ENCODE measurements around the gene STAU1.
A peak's percentile ranks its signal among the peaks of the same experiment; 100 is the strongest.
"Not testable (repeated sequence)": the region's sequence is repeated elsewhere in the genome, so short reads cannot be mapped to it uniquely, and the experiment has no call there.

The STAU1 gene

GRCh38 chr20:49203011-49203410 lies 14.9 kb upstream of the STAU1 start:
- no peak for DNase-seq

GRCh38 chr20:49199729-49200293 lies 11.7 kb upstream of the STAU1 start:
- no peak for DNase-seq

GRCh38 chr20:49192944-49193518 lies 4.9 kb upstream of the STAU1 start:
- DNase-seq = not testable (repeated sequence)

- DNase-seq = no peak
These were observed 744 bp downstream of the STAU1 start for GRCh38 chr20:49187330-49187850.

- DNase-seq = peak; percentile 47
These were observed 1.4 kb downstream of the STAU1 start for GRCh38 chr20:49186535-49187329.

- no peak for DNase-seq
These were observed 2.9 kb downstream of the STAU1 start for GRCh38 chr20:49185071-49185761.

- DNase-seq = no peak
These were observed 3.5 kb downstream of the STAU1 start for GRCh38 chr20:49184691-49185070.

GRCh38 chr20:49184084-49184501 lies 4.0 kb downstream of the STAU1 start:
- DNase-seq = not testable (repeated sequence)

GRCh38 chr20:49183444-49183843 lies 4.7 kb downstream of the STAU1 start:
- no peak for DNase-seq

- no peak for DNase-seq
These were observed 6.8 kb downstream of the STAU1 start for GRCh38 chr20:49181265-49181877.

- DNase-seq = no peak
These were observed 8.5 kb downstream of the STAU1 start for GRCh38 chr20:49179368-49180277.

GRCh38 chr20:49174183-49174582 lies 14.0 kb downstream of the STAU1 start:
- no peak for DNase-seq

- DNase-seq = no peak
These were observed 15.7 kb downstream of the STAU1 start for GRCh38 chr20:49172413-49172812.

GRCh38 chr20:49171909-49172308 lies 16.2 kb downstream of the STAU1 start:
- no peak for DNase-seq

- DNase-seq = no peak
These were observed 17.4 kb downstream of the STAU1 start for GRCh38 chr20:49170714-49171113.

- no peak for DNase-seq
These were observed 18.6 kb downstream of the STAU1 start for GRCh38 chr20:49169547-49169946.

- not testable (repeated sequence) for DNase-seq
These were observed 19.3 kb downstream of the STAU1 start for GRCh38 chr20:49168864-49169263.

GRCh38 chr20:49167811-49168507 lies 20.2 kb downstream of the STAU1 start:
- DNase-seq = no peak

- DNase-seq = no peak
These were observed 21.3 kb downstream of the STAU1 start for GRCh38 chr20:49166534-49167449.

GRCh38 chr20:49165611-49166010 lies 22.5 kb downstream of the STAU1 start:
- DNase-seq = no peak

Measured in amniotic stem cell (primary cell).